Osteoblast (primary cell): Measurements from ENCODE around the gene IFNAR2. TPM values are rescaled to one million over a fixed set of nuclear protein-coding genes. Genes with fewer than 3 reads are reported as not detected.
"Not testable (repeated sequence)": the region's sequence is repeated elsewhere in the genome, so short reads cannot be mapped to it uniquely, and the experiment has no call there.

Experiments
- DNase-seq: peaks from one replicate; pipeline ENCODE4 v3.0.0; 2011; ENCODE audit warnings: low spot score, mixed read lengths; ENCODE audit not compliant: insufficient read length; ENCODE audit errors: missing footprints
- H2AFZ ChIP-seq: 2 replicates; pipeline ENCODE4 v1.6.0; 2011; ENCODE audit warnings: mild to moderate bottlenecking, low read length
- H3K27ac ChIP-seq: 2 replicates; pipeline ENCODE4 v1.5.1; 2011; ENCODE audit warnings: mild to moderate bottlenecking, low read depth, low read length, moderate library complexity
- H3K27me3 ChIP-seq: 2 replicates; pipeline ENCODE4 v1.6.0; 2012; ENCODE audit warnings: mild to moderate bottlenecking, control low read depth, inconsistent platforms, low read length, moderate library complexity; ENCODE audit not compliant: insufficient read depth
- H3K36me3 ChIP-seq: 2 replicates; pipeline ENCODE4 v1.5.1; 2011; ENCODE audit warnings: mild to moderate bottlenecking, low read length, control low read depth, moderate library complexity; ENCODE audit not compliant: insufficient read depth
- H3K4me1 ChIP-seq: 2 replicates; pipeline ENCODE4 v1.5.1; 2011; ENCODE audit warnings: mild to moderate bottlenecking, low read length, control low read depth, moderate library complexity; ENCODE audit not compliant: insufficient read depth
- H3K4me2 ChIP-seq: 2 replicates; pipeline ENCODE4 v1.6.0; 2011; ENCODE audit warnings: mild to moderate bottlenecking, low read length; ENCODE audit not compliant: insufficient read depth
- H3K4me3 ChIP-seq: fragments of 200-600 bp; sonication (generic); 3 replicates; pipeline ENCODE4 v1.5.1; 2012; ENCODE audit warnings: mild to moderate bottlenecking, low read length, inconsistent platforms; ENCODE audit not compliant: insufficient read depth
- H3K79me2 ChIP-seq: 2 replicates; pipeline ENCODE4 v1.6.0; 2012; ENCODE audit warnings: mild to moderate bottlenecking, low read length, control low read depth, inconsistent platforms; ENCODE audit not compliant: insufficient read depth
- H3K9me3 ChIP-seq: 2 replicates; pipeline ENCODE4 v1.5.1; 2011; ENCODE audit warnings: low read depth, low read length, control low read depth
- H4K20me1 ChIP-seq: 2 replicates; pipeline ENCODE4 v1.6.0; 2012; ENCODE audit warnings: mild to moderate bottlenecking, low read length, control low read depth; ENCODE audit not compliant: insufficient read depth
- total RNA-seq: library from RNA; depleted of rRNA; stranded (reverse); fragments of >200 nt; gene quantifications from 2 replicates; pipeline ENCODE4 v1.2.3, GENCODE V29; 2012
- TF ChIP-seq, protein P1 (sequence below): IDR thresholded peaks from 2 replicates; pipeline ENCODE4 v1.5.1; 2011; ENCODE audit warnings: mild to moderate bottlenecking, low read depth, low read length, moderate library complexity; ENCODE audit errors: extremely low read depth

The IFNAR2 gene
- total RNA-seq, 1 donor: 4.0 TPM

DNA sequence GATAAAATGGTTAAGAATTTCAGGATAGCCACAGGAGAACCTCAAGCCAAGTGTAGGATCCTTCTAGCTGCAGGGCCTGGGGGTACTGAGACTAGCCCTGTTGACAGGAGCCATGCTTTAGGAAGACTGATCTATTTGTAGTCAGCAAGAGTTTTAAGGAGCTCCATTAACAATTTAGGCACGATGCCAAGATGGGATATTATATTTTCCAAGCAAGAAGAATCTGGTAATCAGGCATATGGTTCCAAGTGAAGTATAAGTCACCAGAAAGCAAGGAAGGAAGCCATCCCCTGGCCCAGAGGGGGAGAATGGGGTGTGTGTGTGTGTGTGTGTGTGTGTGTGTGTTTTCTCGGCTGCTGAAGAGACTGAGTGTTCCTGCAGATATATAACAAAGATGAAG lies 7.0 kb downstream of the IFNAR2 start:
- H2AFZ ChIP-seq: no peak overlapping the region
- H3K36me3 ChIP-seq: no peaks in the 10 kb centered on the region
- peaks cover 45% of the 10 kb centered on the region for H3K79me2 ChIP-seq
- no peaks in the 10 kb centered on the region for H3K9me3 ChIP-seq
- no peak overlapping the region for H3K27ac ChIP-seq
- H3K4me3 ChIP-seq: no peak overlapping the region
- DNase-seq: no peak
- H3K4me2 ChIP-seq: no peak overlapping the region
- TF ChIP-seq, protein P1, sequence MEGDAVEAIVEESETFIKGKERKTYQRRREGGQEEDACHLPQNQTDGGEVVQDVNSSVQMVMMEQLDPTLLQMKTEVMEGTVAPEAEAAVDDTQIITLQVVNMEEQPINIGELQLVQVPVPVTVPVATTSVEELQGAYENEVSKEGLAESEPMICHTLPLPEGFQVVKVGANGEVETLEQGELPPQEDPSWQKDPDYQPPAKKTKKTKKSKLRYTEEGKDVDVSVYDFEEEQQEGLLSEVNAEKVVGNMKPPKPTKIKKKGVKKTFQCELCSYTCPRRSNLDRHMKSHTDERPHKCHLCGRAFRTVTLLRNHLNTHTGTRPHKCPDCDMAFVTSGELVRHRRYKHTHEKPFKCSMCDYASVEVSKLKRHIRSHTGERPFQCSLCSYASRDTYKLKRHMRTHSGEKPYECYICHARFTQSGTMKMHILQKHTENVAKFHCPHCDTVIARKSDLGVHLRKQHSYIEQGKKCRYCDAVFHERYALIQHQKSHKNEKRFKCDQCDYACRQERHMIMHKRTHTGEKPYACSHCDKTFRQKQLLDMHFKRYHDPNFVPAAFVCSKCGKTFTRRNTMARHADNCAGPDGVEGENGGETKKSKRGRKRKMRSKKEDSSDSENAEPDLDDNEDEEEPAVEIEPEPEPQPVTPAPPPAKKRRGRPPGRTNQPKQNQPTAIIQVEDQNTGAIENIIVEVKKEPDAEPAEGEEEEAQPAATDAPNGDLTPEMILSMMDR: no peak
- H3K4me1 ChIP-seq: peaks cover 17% of the 10 kb centered on the region
- peaks cover 11% of the 10 kb centered on the region for H4K20me1 ChIP-seq
- no peaks in the 10 kb centered on the region for H3K27me3 ChIP-seq

DNA sequence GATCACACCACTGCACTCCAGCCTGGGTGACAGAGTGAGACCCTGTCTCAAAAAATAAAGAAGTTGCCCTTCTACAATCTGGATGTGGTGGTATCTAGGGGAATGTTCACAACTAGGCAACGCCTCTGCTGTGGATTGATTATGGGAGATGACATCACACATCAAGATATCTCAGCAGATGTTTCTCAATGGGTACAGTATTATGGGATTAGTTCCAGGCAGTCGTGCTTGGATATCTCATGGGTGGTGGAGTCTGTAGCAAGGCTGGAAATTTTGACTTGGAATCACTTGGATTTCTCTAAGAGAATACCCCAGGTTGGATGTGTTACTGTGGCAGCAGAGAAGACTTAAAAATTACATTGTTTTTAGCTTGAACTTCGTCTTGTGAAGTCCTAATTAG lies 7.7 kb downstream of the IFNAR2 start:
- TF ChIP-seq, protein P1: no peak
- no peaks in the 10 kb centered on the region for H3K9me3 ChIP-seq
- no peak overlapping the region for H3K27ac ChIP-seq
- H2AFZ ChIP-seq: no peak overlapping the region
- peaks cover 16% of the 10 kb centered on the region for H3K4me1 ChIP-seq
- no peak overlapping the region for H3K4me3 ChIP-seq
- no peaks in the 10 kb centered on the region for H3K36me3 ChIP-seq
- H4K20me1 ChIP-seq: peaks cover 11% of the 10 kb centered on the region
- peaks cover 40% of the 10 kb centered on the region for H3K79me2 ChIP-seq
- no peak overlapping the region for H3K4me2 ChIP-seq
- DNase-seq: no peak
- H3K27me3 ChIP-seq: no peaks in the 10 kb centered on the region

DNA sequence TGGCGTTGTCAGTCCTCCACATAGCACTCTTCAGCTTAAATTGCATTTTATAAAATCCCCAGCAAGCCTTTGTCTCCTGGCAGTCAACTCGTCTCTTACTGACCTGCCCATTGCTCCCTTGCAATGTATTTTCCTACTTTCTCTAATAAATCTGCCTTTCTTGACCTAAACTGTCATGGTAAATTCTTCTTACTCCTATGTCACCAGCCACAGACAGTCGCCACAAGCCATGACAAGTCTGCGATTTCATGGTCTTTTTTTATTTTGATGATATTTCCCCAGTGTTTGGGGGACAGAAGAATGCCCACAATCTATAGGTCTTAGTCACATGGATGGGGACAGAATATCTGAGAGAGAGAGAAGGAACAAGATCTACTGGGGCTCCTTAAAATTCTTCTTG lies 8.4 kb downstream of the IFNAR2 start:
- Histone ChIP-seq H3K27me3 (no peaks in the 10 kb centered on the region), H3K9me3 (no peaks in the 10 kb centered on the region), H3K4me3 (no peak overlapping the region), H3K79me2 (peaks cover 36% of the 10 kb centered on the region), H3K36me3 (no peaks in the 10 kb centered on the region), H3K27ac (no peak overlapping the region), H4K20me1 (peaks cover 11% of the 10 kb centered on the region), H2AFZ (no peak overlapping the region), H3K4me2 (no peak overlapping the region), H3K4me1 (peaks cover 10% of the 10 kb centered on the region)
- peak; percentile 60 for DNase-seq
- TF ChIP-seq, protein P1: no peak

DNA sequence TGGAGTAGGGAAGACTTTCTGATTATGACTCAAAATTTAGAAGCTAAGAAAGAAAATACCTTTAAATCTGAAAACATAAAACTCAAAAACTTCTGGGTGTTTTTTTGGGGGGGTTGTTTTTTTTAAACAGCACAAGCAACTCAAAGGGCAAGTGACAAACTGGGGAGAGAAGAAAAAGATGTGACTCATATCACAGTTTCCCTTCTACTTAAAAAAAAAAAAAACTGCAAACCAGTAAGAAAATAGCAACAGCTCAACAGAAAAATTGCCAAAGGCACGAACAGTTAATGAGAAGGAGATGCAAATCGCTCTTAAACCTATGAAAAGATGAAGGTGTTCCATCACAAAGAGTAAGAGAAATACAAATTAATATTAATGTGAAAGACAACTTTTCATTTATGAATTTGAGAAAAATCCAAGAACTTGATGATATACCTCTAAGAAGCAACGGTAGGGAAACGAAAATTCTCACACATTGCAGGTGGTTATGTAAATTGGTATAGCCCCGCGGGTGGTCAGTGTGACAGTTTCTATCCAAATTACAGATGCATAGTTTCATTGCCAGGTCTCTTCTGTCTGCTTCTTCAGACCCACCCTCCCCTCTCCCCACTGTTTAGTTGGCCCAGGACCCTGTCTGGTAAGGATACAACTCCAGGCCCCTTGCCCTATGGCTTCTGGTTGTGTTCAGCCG lies 9.0 kb downstream of the IFNAR2 start:
- Histone ChIP-seq H3K27ac (no peak overlapping the region), H3K36me3 (peaks cover 3% of the 10 kb centered on the region), H3K79me2 (peaks cover 36% of the 10 kb centered on the region), H2AFZ (no peak overlapping the region), H3K4me1 (peaks cover 7% of the 10 kb centered on the region), H4K20me1 (peaks cover 11% of the 10 kb centered on the region), H3K4me3 (no peak overlapping the region), H3K4me2 (no peak overlapping the region), H3K27me3 (no peaks in the 10 kb centered on the region), H3K9me3 (no peaks in the 10 kb centered on the region)
- TF ChIP-seq, protein P1: no peak
- DNase-seq: no peak

DNA sequence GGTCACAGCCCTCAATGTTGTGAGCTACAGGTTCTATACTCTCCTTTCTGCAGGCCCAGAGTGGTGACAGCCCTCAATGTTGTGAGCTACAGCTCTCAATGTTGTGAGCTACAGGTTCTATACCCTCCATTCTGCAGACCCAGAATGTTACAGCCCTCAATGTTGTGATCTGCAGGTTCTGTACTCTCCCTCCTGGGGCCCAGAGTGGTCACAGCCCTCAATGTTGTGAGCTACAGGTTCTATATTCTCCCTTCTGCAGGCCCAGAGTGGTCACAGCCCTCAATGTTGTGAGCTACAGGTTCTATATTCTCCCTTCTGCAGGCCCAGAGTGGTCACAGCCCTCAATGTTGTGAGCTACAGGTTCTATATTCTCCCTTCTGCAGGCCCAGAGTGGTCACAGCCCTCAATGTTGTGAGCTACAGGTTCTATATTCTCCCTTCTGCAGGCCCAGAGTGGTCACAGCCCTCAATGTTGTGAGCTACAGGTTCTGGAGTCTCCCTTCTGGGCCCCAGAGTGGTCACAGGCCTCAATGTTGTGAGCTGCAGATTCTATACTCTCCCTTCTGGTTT lies 9.9 kb downstream of the IFNAR2 start:
- DNase-seq, H3K4me1 ChIP-seq, H3K27ac ChIP-seq, H3K9me3 ChIP-seq, H3K4me2 ChIP-seq, H2AFZ ChIP-seq, H3K36me3 ChIP-seq, H3K4me3 ChIP-seq, H3K27me3 ChIP-seq: not testable (repeated sequence)
- Histone ChIP-seq H4K20me1 (peaks cover 11% of the 10 kb centered on the region), H3K79me2 (peaks cover 32% of the 10 kb centered on the region)
